Measurements from ENCODE around the gene PXT1. TPM values are rescaled to one million over a fixed set of nuclear protein-coding genes. Genes with fewer than 3 reads are reported as not detected.

The PXT1 gene
- total RNA-seq, 2 donors from 2014 or later, result 0.24 TPM; not detected in 1

GRCh38 chr6:36375644-36376155 is 67.0 kb downstream of the PXT1 start:
- no peak overlapping the region for H3K27ac ChIP-seq
- no peaks in the 10 kb centered on the region for H3K27me3 ChIP-seq
- H3K9me3 ChIP-seq, result no peaks in the 10 kb centered on the region
- no peak for DNase-seq (ENCODE audit: low spot score)
- no peaks in the 10 kb centered on the region for H3K4me1 ChIP-seq
- H3K36me3 ChIP-seq, result no peaks in the 10 kb centered on the region
- no peak overlapping the region for H3K4me3 ChIP-seq
- TF ChIP-seq CTCF (IDR thresholded peaks at IDR 0.05), result no peak

DNA sequence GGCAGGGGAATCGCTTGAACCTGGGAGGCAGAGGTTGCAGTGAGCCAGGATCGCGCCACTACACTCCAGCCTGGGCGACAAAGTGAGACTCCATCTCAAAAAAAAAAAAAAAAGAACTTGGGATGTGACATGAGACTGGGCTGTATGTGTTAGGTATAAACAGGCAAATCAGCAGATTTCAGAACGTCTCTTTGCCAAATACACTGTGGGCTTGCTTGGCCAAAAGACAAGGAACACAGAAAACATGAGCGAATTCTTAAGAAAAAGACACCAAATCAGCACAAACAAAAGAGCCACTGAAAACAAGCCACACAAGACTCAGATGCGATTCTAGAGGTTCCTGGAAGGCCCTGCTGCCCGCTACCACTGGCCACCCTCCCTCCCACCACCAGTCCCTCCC is 67.7 kb downstream of the PXT1 start:
- no peaks in the 10 kb centered on the region for H3K36me3 ChIP-seq
- no peak overlapping the region for H3K27ac ChIP-seq
- DNase-seq (ENCODE audit: low spot score), result no peak
- no peak overlapping the region for H3K4me3 ChIP-seq
- H3K9me3 ChIP-seq, result no peaks in the 10 kb centered on the region
- no peak for TF ChIP-seq CTCF (IDR thresholded peaks at IDR 0.05)
- H3K27me3 ChIP-seq, result no peaks in the 10 kb centered on the region
- H3K4me1 ChIP-seq, result no peaks in the 10 kb centered on the region

GRCh38 chr6:36374194-36374593 is 68.5 kb downstream of the PXT1 start:
- no peak for DNase-seq (ENCODE audit: low spot score)
- H3K27ac ChIP-seq, result no peak overlapping the region
- no peaks in the 10 kb centered on the region for H3K36me3 ChIP-seq
- H3K4me1 ChIP-seq, result no peaks in the 10 kb centered on the region
- no peak for TF ChIP-seq CTCF (IDR thresholded peaks at IDR 0.05)
- no peak overlapping the region for H3K4me3 ChIP-seq
- H3K27me3 ChIP-seq, result no peaks in the 10 kb centered on the region
- no peaks in the 10 kb centered on the region for H3K9me3 ChIP-seq

DNA sequence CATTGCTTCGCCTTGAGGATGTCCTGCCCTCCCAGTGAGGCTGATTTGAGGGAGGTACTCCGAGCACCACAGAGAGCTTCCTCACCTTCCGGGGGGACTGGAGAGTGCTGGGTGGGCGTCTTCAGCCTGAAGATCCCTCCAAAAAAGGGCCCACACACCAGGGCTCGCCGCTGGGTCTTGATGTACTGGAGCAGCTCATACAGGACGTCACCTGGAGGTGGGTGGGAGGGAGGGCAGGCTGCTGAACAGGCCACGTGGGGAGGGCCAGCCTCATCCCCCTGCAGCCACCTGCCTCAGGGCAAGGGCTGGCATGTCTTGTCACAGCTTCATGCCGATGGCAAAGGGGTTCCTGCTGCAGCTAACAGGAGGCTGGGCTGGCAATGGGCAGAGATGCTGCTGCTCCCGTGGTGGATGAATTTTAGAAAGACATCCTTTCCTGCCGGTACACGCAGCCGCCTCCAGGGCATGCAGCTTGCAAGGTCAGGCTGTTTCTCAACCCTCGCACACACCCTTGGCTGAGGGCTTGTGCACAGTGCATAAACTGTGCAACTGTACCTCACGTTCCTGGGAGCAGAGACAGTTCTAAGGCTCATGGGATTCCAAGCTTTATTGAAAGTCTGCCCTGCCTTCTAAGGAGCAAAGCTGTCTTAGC is 69.2 kb downstream of the PXT1 start:
- Histone ChIP-seq H3K9me3 (no peaks in the 10 kb centered on the region), H3K4me1 (no peaks in the 10 kb centered on the region), H3K27ac (no peak overlapping the region), H3K27me3 (no peaks in the 10 kb centered on the region), H3K36me3 (no peaks in the 10 kb centered on the region), H3K4me3 (no peak overlapping the region)
- no peak for TF ChIP-seq CTCF (IDR thresholded peaks at IDR 0.05)
- DNase-seq (ENCODE audit: low spot score), result no peak

GRCh38 chr6:36372088-36372487 is 70.6 kb downstream of the PXT1 start:
- no peaks in the 10 kb centered on the region for H3K36me3 ChIP-seq
- no peak overlapping the region for H3K27ac ChIP-seq
- no peak for TF ChIP-seq CTCF (IDR thresholded peaks at IDR 0.05)
- no peak for DNase-seq (ENCODE audit: low spot score)
- H3K9me3 ChIP-seq, result no peaks in the 10 kb centered on the region
- H3K4me1 ChIP-seq, result no peaks in the 10 kb centered on the region
- H3K4me3 ChIP-seq, result no peak overlapping the region
- H3K27me3 ChIP-seq, result no peaks in the 10 kb centered on the region

DNA sequence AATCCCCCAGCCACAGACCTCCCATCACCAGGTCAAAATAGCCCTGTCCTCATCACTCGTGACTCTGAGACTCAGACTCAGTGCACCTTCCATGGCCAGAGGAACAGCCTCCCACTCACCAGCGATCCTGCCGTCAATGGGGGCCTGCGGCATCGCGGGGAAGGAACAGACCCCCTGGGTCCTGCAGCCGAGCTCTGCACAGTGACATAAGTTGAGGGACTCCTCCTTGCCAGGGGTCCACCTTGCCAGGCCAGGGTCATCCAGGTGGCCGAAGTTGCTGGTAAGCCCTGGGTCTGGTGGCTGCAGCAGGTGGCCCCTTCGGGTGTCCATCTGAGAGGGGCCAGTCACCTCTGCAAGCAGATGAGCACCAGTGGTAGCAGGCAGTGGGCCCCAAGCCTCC is 71.4 kb downstream of the PXT1 start:
- no peak for DNase-seq (ENCODE audit: low spot score)
- no peak for TF ChIP-seq CTCF (IDR thresholded peaks at IDR 0.05)
- no peak overlapping the region for H3K4me3 ChIP-seq
- H3K36me3 ChIP-seq, result no peaks in the 10 kb centered on the region
- H3K27me3 ChIP-seq, result no peaks in the 10 kb centered on the region
- H3K9me3 ChIP-seq, result no peaks in the 10 kb centered on the region
- H3K4me1 ChIP-seq, result no peaks in the 10 kb centered on the region
- H3K27ac ChIP-seq, result no peak overlapping the region

Measured in right atrium auricular region (tissue), 2 donors.